ENCODE results near the gene FXYD1.

DNA sequence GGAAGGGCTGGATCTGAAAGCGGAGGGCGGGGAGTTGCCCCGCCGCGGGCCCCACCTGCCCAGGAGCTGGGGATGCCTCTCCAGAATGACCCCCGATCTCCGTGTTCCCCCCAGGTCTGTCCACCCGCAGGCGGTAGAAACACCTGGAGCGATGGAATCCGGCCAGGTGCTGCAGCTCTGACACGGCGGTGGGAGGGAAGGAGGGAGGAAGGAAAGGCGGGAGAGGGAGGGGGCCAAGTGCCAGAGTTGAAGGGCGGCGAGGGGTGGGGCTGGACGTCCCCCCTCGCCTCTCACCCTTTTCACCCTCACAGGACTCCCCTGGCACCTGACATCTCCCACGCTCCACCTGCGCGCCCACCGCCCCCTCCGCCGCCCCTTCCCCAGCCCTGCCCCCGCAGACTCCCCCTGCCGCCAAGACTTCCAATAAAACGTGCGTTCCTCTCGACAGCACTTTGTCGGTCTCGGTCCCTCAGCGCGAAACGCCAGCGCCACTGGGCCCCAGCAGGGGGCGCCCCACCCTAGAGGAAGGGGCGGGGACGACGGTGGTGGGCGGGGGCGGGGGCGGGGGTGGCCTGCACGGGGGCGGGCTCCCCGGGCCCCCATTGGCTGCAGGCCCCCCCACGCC, 4.1 kb downstream of the FXYD1 start:
- TF ChIP-seq CTCF (IDR thresholded peaks at IDR 0.05; ENCODE audit: low read depth, low read length, missing input control) (peak; percentile 33), REST (IDR thresholded peaks at IDR 0.05) (no peak), GABPA (IDR thresholded peaks at IDR 0.05 in 1 of 2, conservative IDR thresholded peaks at IDR 0.05 in 1 of 2) (no peak), YY1 (IDR thresholded peaks at IDR 0.05) (no peak), NR2F2 (IDR thresholded peaks at IDR 0.05) (no peak), TAF1 (conservative IDR thresholded peaks at IDR 0.05) (no peak)
- TF ChIP-seq, protein P1, sequence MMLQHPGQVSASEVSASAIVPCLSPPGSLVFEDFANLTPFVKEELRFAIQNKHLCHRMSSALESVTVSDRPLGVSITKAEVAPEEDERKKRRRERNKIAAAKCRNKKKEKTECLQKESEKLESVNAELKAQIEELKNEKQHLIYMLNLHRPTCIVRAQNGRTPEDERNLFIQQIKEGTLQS (IDR thresholded peaks at IDR 0.05): no peak
